Lower leg skin (tissue), 3 donors: Measurements from ENCODE around the gene ARID1B.

Source experiments
- POLR2A ChIP-seq, 2 donors: fragments of 450-650 bp; IDR thresholded peaks; one replicate each; pipeline ENCODE4 v1.6.1; 2016 to 2017; ENCODE audit warnings: antibody characterized with exemption in 2 of 2, mild to moderate bottlenecking in 1 of 2, moderate library complexity in 1 of 2
- TF ChIP-seq, protein P1 (sequence below), 3 donors: fragments of 450-650 bp; IDR thresholded peaks; one replicate each; pipeline ENCODE4 v1.5.1; 2016; ENCODE audit warnings: antibody characterized with exemption in 3 of 3, mild to moderate bottlenecking in 3 of 3, moderate library complexity in 2 of 3

DNA sequence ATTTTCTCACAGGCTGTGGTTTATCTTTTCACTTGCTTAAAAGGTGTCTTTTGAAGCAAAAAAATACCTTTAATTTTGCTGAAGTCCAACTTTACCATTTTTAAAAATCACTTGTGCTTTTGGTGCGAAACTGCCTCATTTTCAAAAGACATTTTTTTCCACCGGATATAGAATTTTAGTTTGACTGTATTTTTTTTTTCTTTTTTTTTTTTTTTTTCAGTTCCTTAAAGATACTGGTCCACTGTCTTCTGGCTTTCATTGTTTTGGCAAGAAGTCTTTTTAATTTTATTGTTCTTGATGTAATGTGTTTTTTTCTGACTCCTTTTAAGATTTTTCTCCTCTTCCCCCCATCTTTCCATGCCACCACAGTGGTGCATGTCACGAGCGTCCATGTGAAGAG lies 198.2 kb downstream of the ARID1B start:
- TF ChIP-seq, protein P1, sequence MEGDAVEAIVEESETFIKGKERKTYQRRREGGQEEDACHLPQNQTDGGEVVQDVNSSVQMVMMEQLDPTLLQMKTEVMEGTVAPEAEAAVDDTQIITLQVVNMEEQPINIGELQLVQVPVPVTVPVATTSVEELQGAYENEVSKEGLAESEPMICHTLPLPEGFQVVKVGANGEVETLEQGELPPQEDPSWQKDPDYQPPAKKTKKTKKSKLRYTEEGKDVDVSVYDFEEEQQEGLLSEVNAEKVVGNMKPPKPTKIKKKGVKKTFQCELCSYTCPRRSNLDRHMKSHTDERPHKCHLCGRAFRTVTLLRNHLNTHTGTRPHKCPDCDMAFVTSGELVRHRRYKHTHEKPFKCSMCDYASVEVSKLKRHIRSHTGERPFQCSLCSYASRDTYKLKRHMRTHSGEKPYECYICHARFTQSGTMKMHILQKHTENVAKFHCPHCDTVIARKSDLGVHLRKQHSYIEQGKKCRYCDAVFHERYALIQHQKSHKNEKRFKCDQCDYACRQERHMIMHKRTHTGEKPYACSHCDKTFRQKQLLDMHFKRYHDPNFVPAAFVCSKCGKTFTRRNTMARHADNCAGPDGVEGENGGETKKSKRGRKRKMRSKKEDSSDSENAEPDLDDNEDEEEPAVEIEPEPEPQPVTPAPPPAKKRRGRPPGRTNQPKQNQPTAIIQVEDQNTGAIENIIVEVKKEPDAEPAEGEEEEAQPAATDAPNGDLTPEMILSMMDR (IDR thresholded peaks at IDR 0.05) = no peak
- no peak for TF ChIP-seq POLR2A (IDR thresholded peaks at IDR 0.05)
